ENCODE results near the gene TMEM132C. TPM values are rescaled to one million over a fixed set of nuclear protein-coding genes. Genes with fewer than 3 reads are reported as not detected.

The TMEM132C gene
- total and polyA plus RNA-seq, 2 of the 8 experiments (the other 6 are each of a cell fraction or from before 2014, with no cell fraction given): 0.23 to 0.76 TPM

DNA sequence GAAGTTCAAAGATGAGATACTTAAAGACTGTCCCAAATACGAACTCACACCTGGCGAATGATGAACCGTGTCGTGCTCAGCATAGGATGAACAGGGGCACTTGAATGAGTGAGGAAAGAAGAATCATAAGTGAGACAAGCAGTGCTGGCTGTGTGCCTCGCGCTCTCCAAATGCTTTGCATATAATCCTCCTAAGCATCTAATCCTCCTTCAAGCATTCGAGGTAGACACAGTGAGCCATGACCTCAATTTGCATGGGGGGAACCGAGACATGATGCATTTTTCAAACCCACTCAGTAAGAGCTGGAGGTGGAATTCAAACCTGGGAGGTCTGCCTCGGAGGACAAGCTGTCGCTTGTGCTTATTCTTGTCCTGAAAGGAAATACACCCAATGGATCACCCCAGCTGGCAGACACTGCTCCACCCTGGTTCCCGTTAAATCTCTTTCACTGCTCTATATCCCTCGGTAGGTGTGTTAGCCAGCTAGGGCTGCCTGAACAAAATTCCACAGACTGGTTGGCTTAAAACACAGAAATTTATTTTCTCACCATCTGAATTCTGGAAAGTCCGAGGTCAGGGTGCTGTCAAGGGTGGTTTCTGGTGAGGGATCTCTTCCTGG is 282.7 kb downstream of the TMEM132C start:
- H2AK5ac ChIP-seq (ENCODE audit: low read depth, low read length): no peak overlapping the region
- no peak overlapping the region for H3K9ac ChIP-seq (replicated peaks in 1 of 4; ENCODE audit: extremely low read depth in 1 of 4, low read depth in 3 of 4, low read length in 3 of 4)
- no peak overlapping the region for H3K4me3 ChIP-seq (ENCODE audit: extremely low read depth in 1 of 4, insufficient read depth in 2 of 4, low read depth in 3 of 4, low read length in 4 of 4)
- ChIA-PET CTCF (ENCODE audit: partially characterized antibody) (interaction anchor here (1.2 to 2.5 kb wide), 2 partner anchors 32 to 290 kb away, joined by 3 to 9 read pairs; no protein-coding TSS in a partner anchor), POLR2A (ENCODE audit: partially characterized antibody) (interaction anchor here (0.6 to 0.9 kb wide), 2 partner anchors 268 to 380 kb away, joined by 3 read pairs; no protein-coding TSS in a partner anchor)
- H3K18ac ChIP-seq (ENCODE audit: extremely low read depth, low read length): no peak overlapping the region
- H2BK120ac ChIP-seq (replicated peaks; ENCODE audit: low read depth, low read length): no peak overlapping the region
- H3K14ac ChIP-seq (ENCODE audit: insufficient read length): no peak overlapping the region
- H3K4me1 ChIP-seq (replicated peaks in 1 of 4; ENCODE audit: control insufficient read depth in 3 of 4, insufficient read depth in 4 of 4, low read length in 3 of 4): peaks cover 0 to 15% (median 8%) of the 10 kb centered on the region in 4 experiments; a peak in 6 of 7 replicates
- H3K27me3 ChIP-seq (replicated peaks in 1 of 4; ENCODE audit: control insufficient read depth in 3 of 4, extremely low read depth in 1 of 4, insufficient read depth in 3 of 4, low read length in 3 of 4): peaks cover 0 to 11% (median 5%) of the 10 kb centered on the region in 4 experiments; a peak in 4 of 7 replicates
- no peaks in the 10 kb centered on the region for H3K79me1 ChIP-seq (ENCODE audit: low read depth, low read length)
- FAIRE-seq (no peak), DNase-seq (ENCODE audit: low read depth in 1 of 2, low spot score in 2 of 2) (no peak)
- H4K20me1 ChIP-seq (replicated peaks in 1 of 2; ENCODE audit: control insufficient read depth in 1 of 2, insufficient read depth in 2 of 2, low read length in 2 of 2): no peaks in the 10 kb centered on the region
- H3K4me2 ChIP-seq (ENCODE audit: insufficient read depth in 1 of 2, low read depth in 2 of 2, low read length in 2 of 2): 0 out of 4 replicates have a peak overlapping the region, but pooled peaks of 1 of the 2 experiments have one; percentile 5
- H2BK15ac ChIP-seq (ENCODE audit: low read length): no peak overlapping the region
- no peak overlapping the region for H2AFZ ChIP-seq (ENCODE audit: low read length)
- H2BK5ac ChIP-seq (ENCODE audit: low read depth, low read length): no peak overlapping the region
- H3K23ac ChIP-seq (ENCODE audit: insufficient read length): no peak overlapping the region
- no peak overlapping the region for H4K91ac ChIP-seq (replicated peaks; ENCODE audit: insufficient read length, low read length)
- H3K36me3 ChIP-seq (ENCODE audit: control insufficient read depth in 2 of 4, insufficient read depth in 4 of 4, low read length in 3 of 4): no peaks in the 10 kb centered on the region
- no peak overlapping the region for H4K5ac ChIP-seq (ENCODE audit: insufficient read length, low read depth, low read length)
- WGBS, 2 experiments (ENCODE audit: extremely low coverage in 1 of 2, insufficient coverage in 1 of 2, insufficient read length in 1 of 2, insufficient replicate concordance in 2 of 2, low coverage in 1 of 2, low lambda C conversion rate in 2 of 2, missing lambda C conversion rate in 1 of 2): 92% methylated on average over 13 of the region's 13 CpGs; no CpG with 5 or more reads in 1 of the 2 experiments
- no peak overlapping the region for H3K27ac ChIP-seq (ENCODE audit: low read depth, low read length)
- H2BK20ac ChIP-seq (ENCODE audit: low read length): no peak overlapping the region
- no peak overlapping the region for H4K8ac ChIP-seq (ENCODE audit: extremely low read depth, insufficient read depth, low read length)
- no peaks in the 10 kb centered on the region for H3K79me2 ChIP-seq (ENCODE audit: control insufficient read depth in 1 of 2, insufficient read depth in 2 of 2, low read length in 2 of 2)
- no peak overlapping the region for H2BK12ac ChIP-seq (ENCODE audit: low read depth, low read length)
- no peaks in the 10 kb centered on the region for H3K9me3 ChIP-seq (ENCODE audit: insufficient read depth in 2 of 2, low read depth in 1 of 2, low read length in 1 of 2)
- H3K4ac ChIP-seq (replicated peaks; ENCODE audit: insufficient read length, low read depth, low read length): no peak overlapping the region
- no peaks in the 10 kb centered on the region for H3K23me2 ChIP-seq (ENCODE audit: low read depth, low read length)
- no peak overlapping the region for H3K56ac ChIP-seq (replicated peaks; ENCODE audit: insufficient read length, low read depth, low read length)
- TF ChIP-seq TCF12 (IDR thresholded peaks at IDR 0.05; ENCODE audit: low read depth, low read length) (no peak), GTF2F1 (IDR thresholded peaks at IDR 0.05; ENCODE audit: borderline replicate concordance, low read depth, low read length) (no peak), MAFK (IDR thresholded peaks at IDR 0.05; ENCODE audit: low read depth, low read length) (no peak), SAP30 (IDR thresholded peaks at IDR 0.05; ENCODE audit: insufficient read depth, insufficient replicate concordance, low read length) (no peak), SP1 (IDR thresholded peaks at IDR 0.05; ENCODE audit: low read depth, low read length) (no peak)
